Thyroid gland (tissue), 4 donors: Measurements from ENCODE around the gene PRRC2A. TPM values are rescaled to one million over a fixed set of nuclear protein-coding genes. Genes with fewer than 3 reads are reported as not detected.
A peak's percentile ranks its signal among the peaks of the same experiment; 100 is the strongest.

Experiments
- DNase-seq, 2 donors: peaks; one replicate each; pipeline ENCODE4 v3.0.0-alpha.2; 2019
- H3K27ac ChIP-seq, 3 donors: fragments of 200-600 bp; sonication (generic); 1 replicate in 2 of 3; 2 replicates in 1 of 3; pipeline ENCODE4 v1.5.1; 2016 to 2019; ENCODE audit warnings: mild to moderate bottlenecking in 1 of 3, moderate library complexity in 1 of 3
- H3K27me3 ChIP-seq: fragments of 200-600 bp; sonication (generic); one replicate; pipeline ENCODE4 v1.5.1; 2019
- H3K36me3 ChIP-seq, 2 donors: fragments of 200-600 bp; sonication (generic); one replicate each; pipeline ENCODE4 v1.5.1; 2016 to 2019
- H3K4me1 ChIP-seq, 2 donors: fragments of 200-600 bp; sonication (generic); one replicate each; pipeline ENCODE4 v1.5.1; 2017 to 2019
- H3K4me3 ChIP-seq, 3 donors: fragments of 200-600 bp; sonication (generic); replicated peaks in 1 of 3; 1 replicate in 2 of 3; 2 replicates in 1 of 3; pipeline ENCODE4 v1.5.1; 2016; ENCODE audit warnings: mild to moderate bottlenecking in 1 of 3
- H3K9me3 ChIP-seq: fragments of 200-600 bp; sonication (generic); one replicate; pipeline ENCODE4 v1.5.1; 2017
- CTCF ChIP-seq, 6 experiments: fragments of 200-600 bp in 3 of 6; fragments of 450-650 bp in 3 of 6; sonication (generic) in 3 of 6; IDR thresholded peaks; one replicate each; pipeline ENCODE4 v1.5.1; 2016 to 2019; ENCODE audit warnings: antibody characterized with exemption in 6 of 6, mild to moderate bottlenecking in 2 of 6, inconsistent platforms in 1 of 6, moderate library complexity in 1 of 6
- POLR2A ChIP-seq, 2 donors: fragments of 450-650 bp; IDR thresholded peaks; one replicate each; pipeline ENCODE4 v1.6.1; 2017; ENCODE audit warnings: antibody characterized with exemption in 2 of 2, mild to moderate bottlenecking in 2 of 2, moderate library complexity in 1 of 2
- WGBS, 2 donors: methylation state at CpG; one replicate each; pipeline ENCODE4 v1.1.5; 2017; 5-methylcytosine and 5-hydroxymethylcytosine counted together
- intact Hi-C: fragments of 100-400 bp; cut with DNase I; formaldehyde crosslinking; loops from one replicate; pipeline ENCODE4 v1.15.1; 2023
- total RNA-seq, 4 donors: library from RNA; depleted of rRNA; stranded (reverse); fragments of >200 nt; gene quantifications; one replicate each; pipeline ENCODE4 v1.2.3, GENCODE V29; 2016

Gene PRRC2A
- total RNA-seq, 4 donors from 2014 or later: 68.5 to 127 (median 86.7) TPM

- Histone ChIP-seq H3K36me3 (no peaks in the 10 kb centered on the region), H3K27me3 (no peaks in the 10 kb centered on the region), H3K4me1 (peaks cover 10 to 12% of the 10 kb centered on the region in 2 donors), H3K4me3 (no peak overlapping the region), H3K27ac (no peak overlapping the region), H3K9me3 (no peaks in the 10 kb centered on the region)
- no peak for DNase-seq
- intact Hi-C loops: no loop called here
- TF ChIP-seq CTCF (IDR thresholded peaks at IDR 0.05): no peak
- no peak for TF ChIP-seq POLR2A (IDR thresholded peaks at IDR 0.05)
- 80 to 82% methylated on average over 12 of the region's 12 CpGs for WGBS, 2 donors
Observed at GRCh38 chr6:31578184-31579118, 42.1 kb upstream of the PRRC2A start.

GRCh38 chr6:31579119-31579505 lies 41.4 kb upstream of the PRRC2A start:
- Histone ChIP-seq H3K36me3 (no peaks in the 10 kb centered on the region), H3K27me3 (no peaks in the 10 kb centered on the region), H3K9me3 (no peaks in the 10 kb centered on the region), H3K4me1 (peaks cover 10 to 12% of the 10 kb centered on the region in 2 donors), H3K4me3 (no peak overlapping the region), H3K27ac (no peak overlapping the region)
- intact Hi-C loops: no loop called here
- 86 to 94% methylated on average over 3 of the region's 3 CpGs for WGBS, 2 donors
- DNase-seq: no peak
- TF ChIP-seq POLR2A (IDR thresholded peaks at IDR 0.05): no peak
- TF ChIP-seq CTCF (IDR thresholded peaks at IDR 0.05): no peak

GRCh38 chr6:31579546-31580437 lies 40.7 kb upstream of the PRRC2A start:
- Histone ChIP-seq H3K9me3 (no peaks in the 10 kb centered on the region), H3K36me3 (no peaks in the 10 kb centered on the region), H3K27me3 (no peaks in the 10 kb centered on the region), H3K4me3 (no peak overlapping the region), H3K4me1 (peaks cover 10 to 12% of the 10 kb centered on the region in 2 donors), H3K27ac (no peak overlapping the region)
- DNase-seq: no peak
- intact Hi-C loops: no loop called here
- no peak for TF ChIP-seq CTCF (IDR thresholded peaks at IDR 0.05)
- no peak for TF ChIP-seq POLR2A (IDR thresholded peaks at IDR 0.05)
- 91 to 92% methylated on average over 8 of the region's 8 CpGs for WGBS, 2 donors

GRCh38 chr6:31580438-31580740 lies 40.1 kb upstream of the PRRC2A start:
- H3K27me3 ChIP-seq: no peaks in the 10 kb centered on the region
- WGBS, 2 donors: 40 to 43% methylated on average over 11 of the region's 11 CpGs
- intact Hi-C loops: no loop called here
- H3K4me1 ChIP-seq: peaks cover 10 to 12% of the 10 kb centered on the region in 2 donors
- DNase-seq: no peak
- TF ChIP-seq CTCF (IDR thresholded peaks at IDR 0.05): no peak
- TF ChIP-seq POLR2A (IDR thresholded peaks at IDR 0.05): no peak
- H3K9me3 ChIP-seq: no peaks in the 10 kb centered on the region
- peak overlapping the region in 2 of 3 donors; percentile 58 to 91 for H3K4me3 ChIP-seq
- H3K27ac ChIP-seq: peak overlapping the region in 2 of 3 donors; percentile 10 to 83
- H3K36me3 ChIP-seq: no peaks in the 10 kb centered on the region
